ENCODE data around the gene INSYN2A.

INSYN2A gene

GRCh38 chr10:127151981-127152699 lies 44.3 kb downstream of the INSYN2A start:
- DNase-seq = no peak

- DNase-seq = no peak
These were observed 44.9 kb downstream of the INSYN2A start for GRCh38 chr10:127151541-127151940.

GRCh38 chr10:127150136-127150535 lies 46.3 kb downstream of the INSYN2A start:
- no peak for DNase-seq

GRCh38 chr10:127149501-127150081 lies 46.8 kb downstream of the INSYN2A start:
- no peak for DNase-seq

GRCh38 chr10:127148933-127149220 lies 47.5 kb downstream of the INSYN2A start:
- DNase-seq = no peak

GRCh38 chr10:127148066-127148932 lies 48.1 kb downstream of the INSYN2A start:
- peak; percentile 54 for DNase-seq

GRCh38 chr10:127146661-127147060 lies 49.7 kb downstream of the INSYN2A start:
- peak; percentile 6 for DNase-seq
